GM19372 (cell line): ENCODE data around the gene MTSS2.

Experiments
- ATAC-seq: cut with Tn5 transposase; IDR thresholded peaks from one replicate; pipeline ENCODE4 v1.9.1; 2021; ENCODE audit warnings: mild to moderate bottlenecking, low read depth, moderate library complexity; ENCODE audit not compliant: unreplicated experiment

MTSS2 gene

GRCh38 chr16:70715055-70715858, 29.4 kb upstream of the MTSS2 start:
- no peak for ATAC-seq

- ATAC-seq: no peak
Measured at GRCh38 chr16:70714581-70715054, 28.8 kb upstream of the MTSS2 start.

GRCh38 chr16:70713824-70714223, 28.0 kb upstream of the MTSS2 start:
- ATAC-seq: no peak

GRCh38 chr16:70713342-70713741, 27.5 kb upstream of the MTSS2 start:
- no peak for ATAC-seq

- no peak for ATAC-seq
Measured at GRCh38 chr16:70712942-70713341, 27.1 kb upstream of the MTSS2 start.

- ATAC-seq: no peak
Measured at GRCh38 chr16:70712359-70712758, 26.5 kb upstream of the MTSS2 start.

- ATAC-seq: no peak
Measured at GRCh38 chr16:70711211-70712031, 25.6 kb upstream of the MTSS2 start.

GRCh38 chr16:70710422-70711210, 24.8 kb upstream of the MTSS2 start:
- no peak for ATAC-seq

- ATAC-seq: no peak
Measured at GRCh38 chr16:70709942-70710341, 24.1 kb upstream of the MTSS2 start.

- ATAC-seq: no peak
Measured at GRCh38 chr16:70709457-70709856, 23.6 kb upstream of the MTSS2 start.

- ATAC-seq: no peak
Measured at GRCh38 chr16:70708366-70709246, 22.8 kb upstream of the MTSS2 start.

GRCh38 chr16:70706948-70707465, 21.2 kb upstream of the MTSS2 start:
- ATAC-seq: no peak

GRCh38 chr16:70705056-70705455, 19.2 kb upstream of the MTSS2 start:
- ATAC-seq: no peak

GRCh38 chr16:70704586-70704985, 18.7 kb upstream of the MTSS2 start:
- no peak for ATAC-seq

- ATAC-seq: no peak
Measured at GRCh38 chr16:70703835-70704381, 18.1 kb upstream of the MTSS2 start.

GRCh38 chr16:70703041-70703834, 17.4 kb upstream of the MTSS2 start:
- ATAC-seq: no peak

GRCh38 chr16:70702624-70703023, 16.8 kb upstream of the MTSS2 start:
- no peak for ATAC-seq

GRCh38 chr16:70701998-70702397, 16.1 kb upstream of the MTSS2 start:
- no peak for ATAC-seq

GRCh38 chr16:70701596-70701995, 15.7 kb upstream of the MTSS2 start:
- no peak for ATAC-seq
